Measurements from ENCODE around the gene GDF15.

GRCh38 chr19:18414504-18415177, 28.7 kb downstream of the GDF15 start:
- TF ChIP-seq CTCF (IDR thresholded peaks at IDR 0.05) = no peak
- TF ChIP-seq POLR2A (IDR thresholded peaks at IDR 0.05) = no peak

Measured in esophagus squamous epithelium (tissue), 4 donors.